ENCODE data around the gene FAM163A.

The FAM163A gene

DNA sequence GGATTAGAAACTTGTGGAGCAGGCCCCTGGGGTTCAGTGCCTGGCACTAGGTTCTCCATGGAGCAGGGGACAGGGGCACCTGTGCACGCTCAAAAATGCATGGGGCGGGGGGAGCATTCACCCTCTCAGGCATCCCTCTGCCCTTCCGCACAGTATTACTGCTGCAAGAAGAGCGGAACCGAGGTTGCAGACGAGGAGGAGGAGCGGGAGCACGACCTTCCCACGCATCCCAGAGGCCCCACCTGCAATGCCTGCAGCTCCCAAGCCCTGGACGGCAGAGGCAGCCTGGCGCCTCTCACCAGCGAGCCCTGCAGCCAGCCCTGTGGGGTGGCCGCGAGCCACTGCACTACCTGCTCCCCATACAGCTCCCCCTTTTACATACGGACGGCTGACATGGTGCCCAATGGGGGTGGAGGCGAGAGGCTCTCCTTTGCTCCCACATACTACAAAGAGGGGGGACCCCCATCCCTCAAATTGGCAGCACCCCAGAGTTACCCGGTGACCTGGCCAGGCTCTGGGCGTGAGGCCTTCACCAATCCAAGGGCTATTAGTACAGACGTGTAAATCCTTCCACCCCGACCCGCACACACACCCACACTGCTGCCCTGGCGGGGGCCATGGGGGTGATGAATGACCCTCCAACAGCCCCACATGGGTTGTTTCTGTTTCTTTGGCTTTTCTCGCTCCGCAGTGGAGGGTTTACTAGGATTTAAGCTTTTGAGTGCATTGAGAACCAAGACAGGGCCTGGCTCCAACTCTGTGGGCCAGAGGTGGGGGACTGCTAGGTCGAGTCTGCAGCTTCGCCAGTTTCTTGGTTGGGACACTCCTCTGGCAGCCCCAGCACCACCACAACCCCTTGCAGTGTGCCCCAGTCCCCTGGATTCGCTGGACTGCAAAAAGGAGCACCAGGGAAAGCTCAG is 70.8 kb downstream of the FAM163A start:
- DNase-seq (ENCODE audit: low read depth in 2 of 2, low spot score in 1 of 2): no peak

DNA sequence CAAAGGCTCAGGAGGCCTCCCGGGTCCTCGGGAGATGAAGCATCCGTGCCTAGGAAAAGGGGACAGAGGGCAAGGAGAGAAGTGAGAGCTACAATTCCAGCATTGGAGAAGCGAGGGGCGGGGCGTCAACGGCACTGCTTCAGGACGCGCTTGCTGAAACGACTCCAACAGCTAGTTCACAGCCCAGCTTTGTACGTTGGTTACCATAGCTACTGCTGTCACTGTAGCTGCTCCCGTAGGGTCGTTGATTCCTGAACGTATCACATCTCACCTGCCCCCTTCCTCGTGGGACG is 71.4 kb downstream of the FAM163A start:
- no peak for DNase-seq (ENCODE audit: low read depth in 2 of 2, low spot score in 1 of 2)

DNA sequence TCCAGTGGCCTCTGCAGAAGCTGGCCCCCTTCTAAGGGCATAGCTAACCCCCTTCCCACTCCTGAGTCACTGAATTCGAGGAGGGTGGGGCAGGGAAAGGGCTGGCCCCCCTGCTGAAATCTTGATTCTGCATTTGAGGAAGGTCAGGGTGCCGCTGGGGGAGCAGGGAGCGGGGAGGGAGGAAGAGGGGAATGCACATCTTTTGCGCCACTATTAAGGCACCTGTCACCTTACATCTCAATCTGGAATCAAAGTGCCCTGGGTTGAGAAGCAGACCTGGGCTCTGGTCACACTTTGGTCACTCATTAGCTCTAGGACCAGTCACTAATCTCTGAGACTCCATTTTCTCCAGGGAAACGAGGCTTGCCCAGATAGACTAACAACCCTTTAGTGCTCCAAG is 72.5 kb downstream of the FAM163A start:
- no peak for DNase-seq (ENCODE audit: low read depth in 2 of 2, low spot score in 1 of 2)

DNA sequence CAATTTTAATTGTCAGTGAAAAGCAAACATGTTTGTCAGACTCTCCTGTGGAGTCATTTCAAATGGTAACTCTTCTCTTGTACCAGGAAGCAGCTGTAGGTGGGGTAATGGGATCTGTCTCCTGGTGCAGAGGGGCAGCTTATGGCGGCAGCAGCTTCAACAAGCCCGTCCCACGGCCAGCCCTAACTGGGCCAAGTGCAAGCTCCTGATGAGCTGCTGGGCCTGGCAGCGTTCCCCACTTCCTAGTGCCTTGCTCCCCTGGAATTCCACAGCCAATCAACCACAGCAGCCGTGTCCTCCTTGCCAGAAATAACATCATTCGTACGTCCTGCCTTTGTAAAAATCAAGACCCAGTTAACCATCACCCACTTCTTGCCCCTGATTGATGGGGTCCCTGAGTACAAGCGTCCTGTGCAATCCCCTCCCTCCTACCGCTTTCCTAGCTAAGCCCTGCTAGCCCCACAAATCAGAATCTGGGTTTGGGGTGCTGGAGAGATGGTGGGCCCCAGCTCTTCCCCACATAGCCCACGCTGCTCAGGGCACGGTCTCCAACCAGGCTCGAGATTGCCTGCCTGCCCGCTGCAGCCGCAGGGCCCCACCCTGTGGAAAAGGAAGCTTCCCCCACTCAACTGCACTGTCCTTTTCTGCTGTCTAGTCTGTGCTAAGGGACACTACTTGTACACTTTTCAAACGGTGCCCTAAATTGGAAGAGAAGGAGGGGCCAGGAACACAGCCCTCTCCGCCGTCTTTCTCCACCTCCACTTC is 73.3 kb downstream of the FAM163A start:
- DNase-seq (ENCODE audit: low read depth in 2 of 2, low spot score in 1 of 2): no peak

DNA sequence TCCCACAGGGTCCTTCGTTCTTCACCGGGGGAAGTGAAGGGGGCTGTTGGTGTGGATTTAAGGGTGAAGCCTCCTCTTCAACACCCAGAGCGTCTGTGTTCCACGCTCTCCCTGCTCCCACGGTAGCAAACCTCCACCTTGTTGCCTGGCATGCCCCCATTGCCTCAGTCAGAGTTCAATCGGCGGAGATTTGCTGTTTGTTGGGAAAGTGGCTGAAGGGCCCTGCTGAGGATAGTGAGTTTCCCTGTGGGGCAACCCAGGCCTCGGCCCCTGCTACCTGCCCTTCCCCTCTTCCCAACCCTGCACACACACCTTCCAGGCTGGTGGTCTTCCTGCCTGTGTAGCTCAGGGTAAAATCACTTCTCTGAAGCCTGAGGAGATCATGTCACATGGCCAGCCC is 74.0 kb downstream of the FAM163A start:
- no peak for DNase-seq (ENCODE audit: low read depth in 2 of 2, low spot score in 1 of 2)

DNA sequence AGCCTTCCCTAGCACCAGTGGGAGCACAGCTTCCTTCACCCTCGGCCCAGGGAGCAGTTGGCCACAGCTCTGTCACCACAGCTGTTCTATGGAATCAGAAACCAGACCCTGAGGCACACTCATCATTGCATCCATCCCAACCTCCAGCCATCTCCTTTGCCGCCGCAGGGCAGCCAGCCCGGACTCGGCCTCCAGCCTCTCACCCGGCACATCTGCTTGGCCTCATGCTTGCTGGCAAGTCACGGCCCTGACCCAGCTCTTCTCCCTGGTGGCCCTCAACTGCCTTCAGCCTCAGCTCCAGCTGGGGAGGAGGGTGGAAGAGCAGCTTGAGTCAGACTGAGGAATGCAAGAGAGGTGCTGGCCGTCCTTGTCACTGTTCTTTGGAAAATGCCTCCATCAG is 74.7 kb downstream of the FAM163A start:
- no peak for DNase-seq (ENCODE audit: low read depth in 2 of 2, low spot score in 1 of 2)

DNA sequence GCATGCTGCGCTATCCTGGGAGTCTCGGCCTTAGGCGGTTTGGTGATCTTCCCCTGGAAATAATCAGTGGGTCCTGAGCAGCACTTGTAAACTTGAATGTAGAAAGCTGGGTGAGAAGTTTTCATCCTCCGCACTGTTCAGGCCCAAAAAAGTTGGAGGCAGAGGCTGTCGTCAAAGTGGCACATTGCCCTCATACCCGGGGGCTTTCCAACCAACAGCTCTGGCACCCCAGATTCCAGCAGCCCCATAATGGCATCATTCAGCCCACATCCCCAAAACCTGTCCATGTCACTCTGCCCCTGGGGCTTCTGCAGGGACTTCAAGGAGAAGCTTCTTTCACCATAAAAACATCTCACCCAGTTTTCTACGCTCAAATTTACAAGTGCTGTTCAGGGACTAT is 75.2 kb downstream of the FAM163A start:
- no peak for DNase-seq (ENCODE audit: low read depth in 2 of 2, low spot score in 1 of 2)

DNA sequence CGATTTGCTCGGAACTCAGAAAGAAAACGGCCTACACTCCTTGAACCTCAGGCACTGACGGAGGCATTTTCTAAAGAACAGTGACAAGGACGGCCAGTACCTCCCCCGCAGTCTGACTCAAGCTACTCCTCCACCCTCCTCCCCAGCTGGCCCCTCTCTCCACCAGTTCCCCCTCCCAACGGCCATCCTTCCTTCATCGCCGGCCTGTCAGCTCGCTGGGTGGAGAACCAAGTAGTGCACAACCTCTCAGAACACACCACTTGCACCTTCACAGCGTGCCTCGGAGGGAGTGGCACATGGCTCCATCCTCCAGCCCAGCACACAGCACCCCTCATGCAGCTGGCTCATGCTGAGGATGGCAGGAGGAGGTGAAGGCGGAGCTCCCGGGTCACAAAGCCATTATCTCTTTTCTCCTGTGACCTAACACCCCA is 75.7 kb downstream of the FAM163A start:
- DNase-seq (ENCODE audit: low read depth in 2 of 2, low spot score in 1 of 2): no peak

DNA sequence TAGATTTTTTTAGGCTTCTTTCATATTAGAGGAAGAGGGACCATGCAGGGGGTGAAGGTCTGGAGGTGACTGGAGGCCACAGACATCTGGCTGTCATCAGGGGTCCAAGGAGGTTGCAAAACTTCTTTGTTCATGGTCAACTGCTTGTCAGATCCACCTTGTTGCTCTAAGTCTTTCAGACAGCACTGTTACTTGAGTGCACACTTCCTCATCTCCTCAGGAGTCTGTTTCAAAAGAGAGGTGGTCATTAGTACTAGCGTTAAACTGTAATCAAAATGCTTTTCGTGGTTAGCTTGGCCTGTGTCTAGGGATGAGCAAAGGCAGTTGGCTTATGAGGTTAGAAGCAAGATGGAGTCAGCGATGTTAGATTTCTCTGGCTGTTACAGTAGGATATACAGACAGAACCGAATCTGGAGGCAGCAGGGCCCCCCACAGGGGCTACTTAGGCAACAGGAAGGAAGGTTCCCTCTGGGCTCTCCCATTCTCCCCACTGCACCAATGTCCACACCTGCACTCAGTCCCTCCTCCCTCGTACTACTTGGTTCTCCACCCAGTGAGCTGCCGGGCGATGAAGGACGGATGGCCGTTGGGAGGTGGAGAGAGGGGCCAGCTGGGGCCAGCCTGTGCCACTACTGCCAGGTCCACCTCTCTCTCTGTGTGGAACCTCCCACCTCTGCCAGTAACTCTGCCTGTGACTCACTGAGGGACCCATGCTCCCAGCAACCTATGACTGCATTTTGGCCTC is 77.3 kb downstream of the FAM163A start:
- no peak for DNase-seq (ENCODE audit: low read depth in 2 of 2, low spot score in 1 of 2)

DNA sequence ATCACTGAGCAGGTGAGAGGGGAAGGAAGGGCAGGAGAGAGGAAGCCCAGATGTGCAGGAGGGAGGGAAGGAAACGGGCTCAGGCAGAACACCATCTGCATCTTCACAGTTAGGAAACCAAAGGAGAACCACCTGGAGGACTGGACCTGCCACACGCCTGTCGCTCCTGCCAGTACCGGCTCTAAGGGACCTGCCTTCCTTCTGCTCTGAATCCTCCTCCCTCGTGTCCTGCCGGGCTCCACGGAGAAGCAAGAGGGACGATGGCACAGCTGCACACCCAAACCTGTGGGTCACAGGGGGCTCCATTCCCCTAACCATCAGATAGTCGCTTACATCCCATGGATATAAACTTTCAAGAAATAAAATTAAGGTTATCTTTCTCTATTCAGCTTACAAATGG is 78.4 kb downstream of the FAM163A start:
- DNase-seq (ENCODE audit: low read depth in 2 of 2, low spot score in 1 of 2): no peak

DNA sequence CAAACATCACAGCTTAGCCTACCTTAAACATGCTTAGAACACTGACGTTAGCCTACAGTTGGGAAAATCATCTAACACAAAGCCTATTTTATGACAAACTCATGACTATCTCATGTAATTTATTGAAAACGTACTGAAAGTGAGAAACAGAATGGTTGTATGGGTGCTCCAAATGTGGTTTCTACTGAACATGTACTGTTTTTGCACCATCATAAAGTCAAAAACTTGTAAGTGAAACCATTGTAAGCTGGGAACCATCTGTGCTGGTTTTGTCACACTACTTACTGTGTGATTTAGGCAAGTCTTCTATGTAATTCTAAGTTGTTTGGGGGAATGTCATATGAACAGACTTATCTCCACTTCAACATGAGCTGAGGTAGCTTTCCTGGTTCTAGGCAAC is 79.0 kb downstream of the FAM163A start:
- DNase-seq (ENCODE audit: low read depth in 2 of 2, low spot score in 1 of 2): no peak

DNA sequence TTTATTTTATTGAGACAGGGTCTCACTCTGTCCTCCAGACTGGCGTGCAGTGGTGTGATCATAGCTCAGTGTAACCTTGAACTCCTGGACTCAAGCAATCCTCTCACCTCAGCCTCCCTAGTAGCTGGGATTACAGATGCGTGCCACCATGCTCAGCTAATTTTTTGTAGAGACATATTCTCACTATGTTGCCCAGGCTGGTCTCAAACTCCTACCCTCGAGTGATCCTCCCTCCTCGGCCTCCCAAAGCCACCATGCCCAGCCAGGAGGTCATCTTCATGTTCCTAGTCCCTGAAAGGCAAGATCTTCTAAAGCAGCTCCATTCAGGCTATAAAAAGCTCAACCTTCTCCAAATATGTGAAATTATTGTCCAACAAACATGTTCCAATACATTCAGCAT is 80.6 kb downstream of the FAM163A start:
- DNase-seq (ENCODE audit: low read depth in 2 of 2, low spot score in 1 of 2): no peak

DNA sequence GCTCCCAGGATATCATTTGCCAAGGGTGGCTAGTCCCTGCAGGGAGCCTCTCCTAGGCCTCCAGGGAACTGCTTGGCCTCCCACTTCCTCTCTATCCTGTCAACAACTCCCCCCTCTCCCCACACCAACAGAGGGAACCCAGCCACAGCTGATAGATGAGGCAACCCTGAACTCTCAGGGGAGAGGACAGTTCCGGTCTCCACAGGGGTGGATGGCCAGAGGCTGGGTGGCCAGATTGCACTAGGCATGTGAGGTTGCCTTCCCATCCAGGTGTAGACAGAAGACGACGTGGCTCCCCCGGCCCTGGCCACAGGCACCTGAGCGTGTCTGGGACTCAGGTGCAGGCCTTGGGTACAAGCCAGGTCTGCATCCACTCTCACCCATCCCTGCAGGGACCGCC is 81.2 kb downstream of the FAM163A start:
- no peak for DNase-seq (ENCODE audit: low read depth in 2 of 2, low spot score in 1 of 2)

DNA sequence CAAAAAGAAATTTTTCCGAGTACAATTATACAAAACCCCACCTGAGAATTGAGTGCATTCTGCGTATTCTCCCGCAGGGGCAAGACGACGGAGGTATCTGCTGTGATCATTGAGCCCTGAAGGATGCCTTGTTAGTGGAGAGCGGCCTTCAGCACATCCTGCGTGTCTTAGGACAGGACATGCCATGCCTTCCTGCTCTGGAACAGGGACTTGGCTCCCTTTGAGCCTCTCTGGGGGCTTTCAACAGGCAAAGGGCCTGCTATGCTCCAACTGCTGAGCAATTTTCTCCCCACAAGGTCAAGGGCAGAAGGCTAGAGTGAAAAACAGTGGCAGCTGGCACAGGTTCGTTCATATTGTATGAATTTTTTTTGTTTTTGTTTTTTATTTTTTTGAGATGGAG is 82.1 kb downstream of the FAM163A start:
- DNase-seq (ENCODE audit: low read depth in 2 of 2, low spot score in 1 of 2): no peak

DNA sequence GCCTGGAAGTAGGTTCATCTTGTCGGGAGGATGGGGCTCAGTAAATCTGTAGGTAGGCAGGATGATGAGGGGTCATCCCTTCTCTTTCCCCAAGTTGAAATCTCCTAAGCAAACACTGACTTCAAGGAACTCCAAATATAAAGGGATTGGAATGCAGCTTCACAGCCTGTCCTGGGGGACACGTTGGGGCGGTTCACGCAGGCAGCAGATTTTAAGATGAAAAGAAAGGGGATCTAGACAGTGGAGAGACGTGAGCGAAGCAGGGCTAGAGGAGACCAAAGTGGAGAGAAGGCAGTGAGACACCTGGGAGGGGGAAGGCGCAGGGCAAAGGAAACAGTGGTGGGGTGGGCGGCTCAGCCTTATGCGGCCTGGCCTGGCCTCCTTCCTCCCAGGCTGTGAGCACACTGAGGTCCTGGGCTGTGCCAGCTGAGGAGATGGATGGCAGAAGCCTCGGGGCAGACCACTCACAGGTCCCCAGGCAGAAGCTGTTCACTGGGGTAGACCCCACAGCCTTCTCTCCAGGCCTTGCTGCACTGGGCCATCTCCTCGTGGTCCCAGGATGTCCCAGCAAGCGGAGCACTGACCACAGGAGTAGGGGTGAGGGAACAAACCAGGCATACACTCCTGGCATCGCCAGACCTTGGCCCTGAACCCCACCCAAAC is 82.8 kb downstream of the FAM163A start:
- no peak for DNase-seq (ENCODE audit: low read depth in 2 of 2, low spot score in 1 of 2)

DNA sequence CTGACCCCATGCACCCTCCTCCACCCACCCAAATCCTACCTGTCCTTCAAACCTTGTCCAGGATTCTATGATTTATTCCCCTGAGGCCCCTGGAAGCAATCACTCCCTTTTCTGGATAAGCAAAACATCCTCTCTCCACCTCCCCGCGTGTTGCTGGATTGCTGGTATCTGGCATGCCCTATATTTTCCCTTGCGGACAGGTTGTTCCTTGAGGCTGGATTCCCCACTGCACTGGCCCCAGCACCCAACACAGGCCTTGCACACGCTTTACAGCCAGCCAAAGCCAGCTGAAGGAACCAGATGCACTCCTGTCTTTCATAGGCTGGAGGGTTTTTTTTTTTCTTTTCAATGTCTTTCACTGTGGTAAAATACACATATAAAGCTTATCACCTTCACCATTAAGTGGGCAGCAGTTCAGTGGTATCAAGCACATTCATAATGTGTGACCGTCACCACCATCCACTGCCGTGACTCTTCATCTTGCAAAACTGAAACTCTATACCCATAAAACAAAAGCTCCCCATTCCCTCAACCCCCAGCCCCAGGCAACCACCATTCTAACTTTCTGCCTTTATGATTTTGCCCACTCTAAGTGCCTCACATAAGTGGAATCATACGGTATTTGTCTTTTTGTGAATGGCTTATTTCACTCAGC is 83.7 kb downstream of the FAM163A start:
- no peak for DNase-seq (ENCODE audit: low read depth in 2 of 2, low spot score in 1 of 2)

DNA sequence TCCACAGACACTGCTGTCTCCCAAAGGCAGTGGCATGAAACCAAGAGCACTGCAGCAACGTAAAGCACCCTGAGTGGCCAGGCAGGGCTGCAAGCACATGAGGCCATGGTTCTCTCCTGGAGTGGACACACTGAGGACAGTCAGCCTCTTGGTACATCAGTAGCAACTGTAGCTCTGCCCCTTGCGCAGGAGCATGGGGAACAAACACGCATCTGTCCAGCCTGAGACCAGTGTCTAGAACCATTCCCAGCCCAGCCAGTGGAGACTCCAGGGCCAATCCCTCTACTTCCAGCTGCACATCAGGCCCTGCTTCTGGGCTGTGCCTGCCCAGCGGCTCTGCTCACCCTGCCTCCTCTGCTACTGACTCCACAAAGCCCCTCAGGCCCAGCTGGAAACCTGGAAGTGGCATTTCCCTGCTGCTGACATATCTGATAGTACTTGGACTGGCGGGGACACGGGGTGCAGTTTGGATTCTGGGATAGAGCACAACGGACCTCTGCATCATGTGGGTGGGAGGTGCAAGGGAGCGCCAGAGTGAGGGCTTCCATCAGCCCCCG is 85.5 kb downstream of the FAM163A start:
- DNase-seq (ENCODE audit: low read depth in 2 of 2, low spot score in 1 of 2): no peak

DNA sequence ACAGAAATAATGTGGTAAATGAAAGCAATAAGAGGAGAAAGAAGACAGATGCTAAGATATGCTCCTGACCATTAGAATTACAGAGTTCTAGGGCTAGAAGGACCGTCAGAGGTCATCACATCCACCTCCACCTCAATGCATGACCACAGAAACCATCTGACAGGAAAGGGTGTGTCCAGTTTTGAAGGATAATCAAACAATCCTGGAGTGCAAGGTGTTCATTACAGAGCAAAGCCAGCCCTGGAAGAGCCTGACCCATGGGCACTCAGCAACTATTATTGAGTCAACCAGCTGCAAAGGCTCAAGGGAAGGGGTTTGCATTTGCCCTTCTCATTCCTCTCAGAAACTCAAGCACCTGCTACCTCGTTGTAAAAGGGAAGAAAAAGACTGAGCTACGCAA is 88.1 kb downstream of the FAM163A start:
- no peak for DNase-seq (ENCODE audit: low read depth in 2 of 2, low spot score in 1 of 2)

DNA sequence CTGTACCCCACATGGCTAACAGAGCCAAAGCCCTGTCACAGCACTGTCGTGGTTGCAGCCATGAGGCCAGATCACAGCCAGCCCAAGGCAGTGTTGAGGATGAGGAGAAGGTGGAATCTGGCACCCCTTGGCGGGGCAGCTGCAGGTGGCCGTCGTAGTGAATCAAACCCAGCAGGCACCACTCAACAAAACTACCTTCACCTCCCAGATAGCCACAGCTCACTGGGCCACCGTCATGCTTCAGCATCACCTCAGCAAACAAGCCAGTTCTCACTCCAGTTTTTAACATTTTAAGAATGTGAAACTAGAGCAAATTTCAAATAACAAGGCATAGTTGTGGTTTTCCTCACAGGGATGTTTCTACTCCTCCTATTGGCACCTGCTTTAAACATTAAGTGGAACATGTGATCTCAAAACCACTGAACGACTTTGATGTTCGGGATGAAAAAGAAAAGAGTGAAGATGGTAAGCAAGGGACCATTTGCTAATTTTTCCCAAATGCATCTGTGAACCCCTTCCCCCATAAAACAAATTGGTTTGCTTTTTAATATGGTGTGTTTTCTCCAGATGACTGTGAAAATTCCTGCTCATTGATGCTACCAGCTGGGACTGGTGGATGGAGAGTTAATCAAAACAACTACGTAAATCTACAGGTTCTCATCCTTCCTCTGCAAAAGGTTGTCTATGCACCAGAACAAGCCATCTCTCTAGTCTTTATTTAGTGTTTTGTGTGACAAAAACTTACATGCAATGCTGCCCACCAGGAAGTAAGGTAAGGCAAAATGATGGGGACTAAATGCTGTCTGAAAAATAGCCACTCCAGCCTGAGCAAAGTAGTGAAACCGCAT is 89.0 kb downstream of the FAM163A start:
- no peak for DNase-seq (ENCODE audit: low read depth in 2 of 2, low spot score in 1 of 2)
